HEK293 (cell line): Measurements from ENCODE around the gene LYST.

ENCODE experiments used
- CTCF ChIA-PET: fragments of 350-600 bp; formaldehyde crosslinking; extraction: SDS; loops from one replicate; lab custom pipeline; 2021; ENCODE audit warnings: antibody characterized with exemption; lab: Yijun Ruan, JAX
- POLR2A ChIA-PET: fragments of 300-600 bp; formaldehyde crosslinking; extraction: SDS; loops from one replicate; lab custom pipeline; 2020; ENCODE audit warnings: antibody characterized with exemption, inconsistent platforms; lab: Yijun Ruan, JAX
- H3K27ac ChIP-seq: fragments of 200-500 bp; sonication (Bioruptor generic); 2 replicates; pipeline ENCODE4 v1.5.1; 2014; ENCODE audit warnings: low read depth, low read length, control low read depth, inconsistent platforms; ENCODE audit errors: extremely low read depth
- H3K36me3 ChIP-seq, 2 experiments: fragments of 200-500 bp in 1 of 2; sonication (Bioruptor generic) in 1 of 2; 1 replicate in 1 of 2; 2 replicates in 1 of 2; pipeline ENCODE4 v1.5.1; 2014 to 2017; ENCODE audit warnings: inconsistent platforms in 2 of 2, low read length in 2 of 2; ENCODE audit not compliant: control insufficient read depth in 2 of 2, insufficient read depth in 1 of 2
- H3K4me1 ChIP-seq: fragments of 200-500 bp; sonication (Bioruptor generic); 2 replicates; pipeline ENCODE4 v1.5.1; 2014; ENCODE audit warnings: mild to moderate bottlenecking, low read length, inconsistent platforms; ENCODE audit not compliant: control insufficient read depth, insufficient read depth
- H3K4me3 ChIP-seq: 2 replicates; pipeline ENCODE4 v1.5.1; 2011; ENCODE audit warnings: low read depth, mild to moderate bottlenecking, control low read depth, low read length, moderate library complexity
- H3K9me3 ChIP-seq: fragments of 200-500 bp; sonication (Bioruptor generic); 2 replicates; pipeline ENCODE4 v1.5.1; 2014; ENCODE audit warnings: low read depth, low read length, inconsistent platforms; ENCODE audit not compliant: control insufficient read depth, insufficient read depth
- EGR2 ChIP-seq: fragments of 450-650 bp; formaldehyde crosslinking; IDR thresholded peaks from 2 replicates; pipeline ENCODE4 v1.5.1; 2016; ENCODE audit warnings: low read depth, missing biosample characterization, missing genetic modification characterization
- GLIS1 ChIP-seq: fragments of 450-650 bp; formaldehyde crosslinking; IDR thresholded peaks from 2 replicates; pipeline ENCODE4 v1.5.1; 2016; ENCODE audit warnings: missing biosample characterization, missing genetic modification characterization
- KLF16 ChIP-seq: fragments of 450-650 bp; formaldehyde crosslinking; IDR thresholded peaks from 2 replicates; pipeline ENCODE4 v1.5.1; 2017; ENCODE audit warnings: missing biosample characterization, missing genetic modification characterization
- ZBTB17 ChIP-seq: fragments of 450-650 bp; formaldehyde crosslinking; IDR thresholded peaks from 2 replicates; pipeline ENCODE4 v1.5.1; 2016; ENCODE audit warnings: missing biosample characterization, missing genetic modification characterization
- ZBTB7A ChIP-seq: fragments of 450-650 bp; formaldehyde crosslinking; IDR thresholded peaks from 2 replicates; pipeline ENCODE4 v1.5.1; 2016; ENCODE audit warnings: low read depth, missing biosample characterization, missing genetic modification characterization
- ZNF266 ChIP-seq: fragments of 450-650 bp; formaldehyde crosslinking; IDR thresholded peaks from 2 replicates; pipeline ENCODE4 v1.5.1; 2016; ENCODE audit warnings: missing biosample characterization, missing genetic modification characterization, low read depth
- ZNF292 ChIP-seq: fragments of 450-650 bp; formaldehyde crosslinking; IDR thresholded peaks from 2 replicates; pipeline ENCODE4 v1.5.1; 2016; ENCODE audit warnings: low read depth, missing biosample characterization, missing genetic modification characterization, borderline replicate concordance
- ZNF473 ChIP-seq: fragments of 450-650 bp; formaldehyde crosslinking; IDR thresholded peaks from 2 replicates; pipeline ENCODE4 v1.5.1; 2017; ENCODE audit warnings: missing biosample characterization, missing genetic modification characterization
- ZNF555 ChIP-seq: fragments of 450-650 bp; formaldehyde crosslinking; conservative IDR thresholded peaks from 2 replicates; pipeline ENCODE4 v1.5.1; 2017; ENCODE audit warnings: missing biosample characterization, mild to moderate bottlenecking, missing genetic modification characterization, inconsistent platforms
- ZNF580 ChIP-seq: fragments of 450-650 bp; formaldehyde crosslinking; IDR thresholded peaks from 2 replicates; pipeline ENCODE4 v1.5.1; 2016; ENCODE audit warnings: missing biosample characterization, missing genetic modification characterization
- ZNF645 ChIP-seq: fragments of 450-650 bp; formaldehyde crosslinking; IDR thresholded peaks from 2 replicates; pipeline ENCODE4; 2016; ENCODE audit warnings: missing biosample characterization, missing genetic modification characterization
- ZNF776 ChIP-seq: fragments of 450-650 bp; formaldehyde crosslinking; IDR thresholded peaks from 2 replicates; pipeline ENCODE4 v1.5.0; 2017; ENCODE audit warnings: missing biosample characterization, missing genetic modification characterization, borderline replicate concordance
- ZXDB ChIP-seq: fragments of 450-650 bp; formaldehyde crosslinking; IDR thresholded peaks from 2 replicates; pipeline ENCODE4 v1.5.1; 2016; ENCODE audit warnings: missing biosample characterization, missing genetic modification characterization
- TF ChIP-seq, protein P1 (sequence below): fragments of 450-650 bp; formaldehyde crosslinking; conservative IDR thresholded peaks from 2 replicates; pipeline ENCODE4 v1.5.1; 2016; ENCODE audit warnings: low read depth, missing biosample characterization, missing genetic modification characterization
- TF ChIP-seq, protein P2 (sequence below): fragments of 450-650 bp; formaldehyde crosslinking; IDR thresholded peaks from 2 replicates; pipeline ENCODE4 v1.5.1; 2016; ENCODE audit warnings: missing biosample characterization, missing genetic modification characterization, borderline replicate concordance
- TF ChIP-seq, protein P3 (sequence below): fragments of 450-650 bp; formaldehyde crosslinking; IDR thresholded peaks from 2 replicates; pipeline ENCODE4 v1.5.1; 2017; ENCODE audit warnings: missing biosample characterization, missing genetic modification characterization

Gene LYST

GRCh38 chr1:235724730-235725129 is 142.0 kb downstream of the LYST start (continued):
- TF ChIP-seq ZNF555 (tag by site-specific recombination) (no peak), ZXDB (tag by site-specific recombination) (no peak), ZNF776 (no peak), ZBTB7A (tag by site-specific recombination) (no peak), GLIS1 (tag by site-specific recombination) (no peak)
- TF ChIP-seq, protein P1, sequence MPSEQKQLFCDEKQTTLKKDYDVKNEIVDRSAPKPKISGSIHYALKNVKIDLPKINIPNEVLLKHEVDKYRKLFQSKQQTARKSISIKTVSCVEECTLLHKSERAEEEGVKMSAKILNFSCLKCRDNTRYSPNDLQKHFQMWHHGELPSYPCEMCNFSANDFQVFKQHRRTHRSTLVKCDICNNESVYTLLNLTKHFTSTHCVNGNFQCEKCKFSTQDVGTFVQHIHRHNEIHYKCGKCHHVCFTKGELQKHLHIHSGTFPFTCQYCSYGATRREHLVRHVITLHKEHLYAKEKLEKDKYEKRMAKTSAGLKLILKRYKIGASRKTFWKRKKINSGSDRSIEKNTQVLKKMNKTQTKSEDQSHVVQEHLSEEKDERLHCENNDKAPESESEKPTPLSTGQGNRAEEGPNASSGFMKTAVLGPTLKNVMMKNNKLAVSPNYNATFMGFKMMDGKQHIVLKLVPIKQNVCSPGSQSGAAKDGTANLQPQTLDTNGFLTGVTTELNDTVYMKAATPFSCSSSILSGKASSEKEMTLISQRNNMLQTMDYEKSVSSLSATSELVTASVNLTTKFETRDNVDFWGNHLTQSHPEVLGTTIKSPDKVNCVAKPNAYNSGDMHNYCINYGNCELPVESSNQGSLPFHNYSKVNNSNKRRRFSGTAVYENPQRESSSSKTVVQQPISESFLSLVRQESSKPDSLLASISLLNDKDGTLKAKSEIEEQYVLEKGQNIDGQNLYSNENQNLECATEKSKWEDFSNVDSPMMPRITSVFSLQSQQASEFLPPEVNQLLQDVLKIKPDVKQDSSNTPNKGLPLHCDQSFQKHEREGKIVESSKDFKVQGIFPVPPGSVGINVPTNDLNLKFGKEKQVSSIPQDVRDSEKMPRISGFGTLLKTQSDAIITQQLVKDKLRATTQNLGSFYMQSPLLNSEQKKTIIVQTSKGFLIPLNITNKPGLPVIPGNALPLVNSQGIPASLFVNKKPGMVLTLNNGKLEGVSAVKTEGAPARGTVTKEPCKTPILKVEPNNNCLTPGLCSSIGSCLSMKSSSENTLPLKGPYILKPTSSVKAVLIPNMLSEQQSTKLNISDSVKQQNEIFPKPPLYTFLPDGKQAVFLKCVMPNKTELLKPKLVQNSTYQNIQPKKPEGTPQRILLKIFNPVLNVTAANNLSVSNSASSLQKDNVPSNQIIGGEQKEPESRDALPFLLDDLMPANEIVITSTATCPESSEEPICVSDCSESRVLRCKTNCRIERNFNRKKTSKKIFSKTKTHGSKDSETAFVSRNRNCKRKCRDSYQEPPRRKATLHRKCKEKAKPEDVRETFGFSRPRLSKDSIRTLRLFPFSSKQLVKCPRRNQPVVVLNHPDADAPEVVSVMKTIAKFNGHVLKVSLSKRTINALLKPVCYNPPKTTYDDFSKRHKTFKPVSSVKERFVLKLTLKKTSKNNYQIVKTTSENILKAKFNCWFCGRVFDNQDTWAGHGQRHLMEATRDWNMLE (tag by site-specific recombination), result no peak
- TF ChIP-seq, protein P2, sequence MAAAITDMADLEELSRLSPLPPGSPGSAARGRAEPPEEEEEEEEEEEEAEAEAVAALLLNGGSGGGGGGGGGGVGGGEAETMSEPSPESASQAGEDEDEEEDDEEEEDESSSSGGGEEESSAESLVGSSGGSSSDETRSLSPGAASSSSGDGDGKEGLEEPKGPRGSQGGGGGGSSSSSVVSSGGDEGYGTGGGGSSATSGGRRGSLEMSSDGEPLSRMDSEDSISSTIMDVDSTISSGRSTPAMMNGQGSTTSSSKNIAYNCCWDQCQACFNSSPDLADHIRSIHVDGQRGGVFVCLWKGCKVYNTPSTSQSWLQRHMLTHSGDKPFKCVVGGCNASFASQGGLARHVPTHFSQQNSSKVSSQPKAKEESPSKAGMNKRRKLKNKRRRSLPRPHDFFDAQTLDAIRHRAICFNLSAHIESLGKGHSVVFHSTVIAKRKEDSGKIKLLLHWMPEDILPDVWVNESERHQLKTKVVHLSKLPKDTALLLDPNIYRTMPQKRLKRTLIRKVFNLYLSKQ (tag by site-specific recombination), result no peak
- TF ChIP-seq, protein P3, sequence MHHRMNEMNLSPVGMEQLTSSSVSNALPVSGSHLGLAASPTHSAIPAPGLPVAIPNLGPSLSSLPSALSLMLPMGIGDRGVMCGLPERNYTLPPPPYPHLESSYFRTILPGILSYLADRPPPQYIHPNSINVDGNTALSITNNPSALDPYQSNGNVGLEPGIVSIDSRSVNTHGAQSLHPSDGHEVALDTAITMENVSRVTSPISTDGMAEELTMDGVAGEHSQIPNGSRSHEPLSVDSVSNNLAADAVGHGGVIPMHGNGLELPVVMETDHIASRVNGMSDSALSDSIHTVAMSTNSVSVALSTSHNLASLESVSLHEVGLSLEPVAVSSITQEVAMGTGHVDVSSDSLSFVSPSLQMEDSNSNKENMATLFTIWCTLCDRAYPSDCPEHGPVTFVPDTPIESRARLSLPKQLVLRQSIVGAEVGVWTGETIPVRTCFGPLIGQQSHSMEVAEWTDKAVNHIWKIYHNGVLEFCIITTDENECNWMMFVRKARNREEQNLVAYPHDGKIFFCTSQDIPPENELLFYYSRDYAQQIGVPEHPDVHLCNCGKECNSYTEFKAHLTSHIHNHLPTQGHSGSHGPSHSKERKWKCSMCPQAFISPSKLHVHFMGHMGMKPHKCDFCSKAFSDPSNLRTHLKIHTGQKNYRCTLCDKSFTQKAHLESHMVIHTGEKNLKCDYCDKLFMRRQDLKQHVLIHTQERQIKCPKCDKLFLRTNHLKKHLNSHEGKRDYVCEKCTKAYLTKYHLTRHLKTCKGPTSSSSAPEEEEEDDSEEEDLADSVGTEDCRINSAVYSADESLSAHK (tag by site-specific recombination), result no peak

DNA sequence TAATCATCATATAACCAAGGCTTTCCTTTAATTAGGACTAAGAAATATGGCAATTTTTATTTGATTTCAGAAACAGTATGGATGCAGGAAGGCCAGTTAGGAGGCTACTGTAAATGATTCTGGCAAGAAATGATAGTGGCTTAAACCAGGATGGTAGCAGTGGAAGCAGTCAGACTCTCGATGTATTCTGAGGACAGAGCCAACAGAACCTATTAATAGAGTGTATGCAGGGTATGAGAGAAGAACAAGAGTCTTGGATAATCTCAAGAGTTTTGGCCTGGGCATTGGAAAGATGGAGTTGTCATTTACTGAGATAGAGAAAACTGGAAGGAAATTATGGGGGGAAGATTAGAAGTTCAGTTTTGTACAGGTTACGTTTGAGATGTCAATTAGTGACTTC is 143.8 kb downstream of the LYST start:
- no peak overlapping the region for H3K27ac ChIP-seq
- H3K4me3 ChIP-seq, result no peak overlapping the region
- CTCF ChIA-PET, result no interaction called here
- POLR2A ChIA-PET, result no interaction called here
- no peaks in the 10 kb centered on the region for H3K4me1 ChIP-seq
- no peaks in the 10 kb centered on the region for H3K9me3 ChIP-seq
- TF ChIP-seq ZNF580 (tag by site-specific recombination) (no peak), ZBTB17 (no peak), EGR2 (no peak), ZNF292 (no peak), ZNF645 (no peak), KLF16 (no peak), ZNF473 (no peak), ZNF266 (no peak)
- peaks cover 11 to 17% of the 10 kb centered on the region in 2 experiments for H3K36me3 ChIP-seq
